MM.1S (cell line): ENCODE data around the gene CEACAM19.

ENCODE experiments used
- EZH2 ChIP-seq: fragments of 300-600 bp; sonication (generic); optimal IDR thresholded peaks from 2 replicates; pipeline ENCODE3; 2017; ENCODE audit warnings: low read depth, mild to moderate bottlenecking, antibody characterized with exemption, low read length, mixed read lengths
- EZH2phosphoT487 ChIP-seq: fragments of 300-600 bp; sonication (generic); IDR thresholded peaks from 2 replicates; pipeline ENCODE4 v1.6.1; 2018; ENCODE audit warnings: antibody characterized with exemption, low read length
- TF ChIP-seq, protein P1 (sequence below): fragments of 300-600 bp; sonication (generic); IDR thresholded peaks from 2 replicates; pipeline ENCODE4 v1.5.1; 2016; ENCODE audit warnings: antibody characterized with exemption, low read length, mixed read lengths

DNA sequence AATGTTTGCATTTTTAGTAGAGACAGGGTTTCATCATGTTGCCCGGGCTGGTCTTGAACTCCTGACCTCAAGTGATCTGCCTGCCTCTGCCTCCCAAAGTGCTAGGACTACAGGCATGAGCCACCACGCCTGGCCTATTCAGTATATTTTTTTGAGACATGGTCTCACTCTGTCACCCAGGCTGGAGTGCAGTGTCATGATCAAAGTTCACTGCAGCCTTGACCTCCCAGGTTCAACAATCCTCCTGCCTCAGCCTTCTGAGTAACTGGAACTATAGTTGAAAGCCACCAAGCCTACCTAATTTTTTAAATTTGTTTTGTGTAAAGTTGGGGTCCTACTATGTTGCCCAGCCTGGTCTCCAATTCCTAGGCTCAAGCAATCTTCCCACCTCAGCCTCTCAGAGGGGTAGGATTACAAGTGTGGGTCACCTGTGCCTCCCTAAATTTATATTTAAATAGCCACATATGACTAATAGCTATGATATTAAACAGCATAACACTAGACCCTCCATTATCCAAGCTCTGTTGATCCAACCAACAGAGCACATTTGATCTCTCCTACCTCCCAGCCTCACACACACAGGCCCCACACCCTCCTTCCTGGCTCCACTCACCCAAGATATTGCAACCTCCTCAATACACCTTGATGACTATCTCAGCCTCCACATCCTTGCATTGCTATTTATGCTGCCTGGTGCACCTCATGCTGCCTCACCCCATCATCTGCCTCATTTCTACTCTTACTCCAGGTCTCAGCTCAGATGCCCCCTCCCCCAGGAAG lies 2.1 kb upstream of the CEACAM19 start:
- TF ChIP-seq, protein P1, sequence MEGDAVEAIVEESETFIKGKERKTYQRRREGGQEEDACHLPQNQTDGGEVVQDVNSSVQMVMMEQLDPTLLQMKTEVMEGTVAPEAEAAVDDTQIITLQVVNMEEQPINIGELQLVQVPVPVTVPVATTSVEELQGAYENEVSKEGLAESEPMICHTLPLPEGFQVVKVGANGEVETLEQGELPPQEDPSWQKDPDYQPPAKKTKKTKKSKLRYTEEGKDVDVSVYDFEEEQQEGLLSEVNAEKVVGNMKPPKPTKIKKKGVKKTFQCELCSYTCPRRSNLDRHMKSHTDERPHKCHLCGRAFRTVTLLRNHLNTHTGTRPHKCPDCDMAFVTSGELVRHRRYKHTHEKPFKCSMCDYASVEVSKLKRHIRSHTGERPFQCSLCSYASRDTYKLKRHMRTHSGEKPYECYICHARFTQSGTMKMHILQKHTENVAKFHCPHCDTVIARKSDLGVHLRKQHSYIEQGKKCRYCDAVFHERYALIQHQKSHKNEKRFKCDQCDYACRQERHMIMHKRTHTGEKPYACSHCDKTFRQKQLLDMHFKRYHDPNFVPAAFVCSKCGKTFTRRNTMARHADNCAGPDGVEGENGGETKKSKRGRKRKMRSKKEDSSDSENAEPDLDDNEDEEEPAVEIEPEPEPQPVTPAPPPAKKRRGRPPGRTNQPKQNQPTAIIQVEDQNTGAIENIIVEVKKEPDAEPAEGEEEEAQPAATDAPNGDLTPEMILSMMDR = no peak
- no peak for TF ChIP-seq EZH2
- TF ChIP-seq EZH2phosphoT487 = no peak
